ENCODE measurements around the gene MAGEB5. TPM values are rescaled to one million over a fixed set of nuclear protein-coding genes. Genes with fewer than 3 reads are reported as not detected.

The MAGEB5 gene
- total RNA-seq, 2 donors from 2014 or later, result not detected

- H3K36me3 ChIP-seq, result no peaks in the 10 kb centered on the region
- no peaks in the 10 kb centered on the region for H3K4me1 ChIP-seq (replicated peaks)
- intact Hi-C loops (cut with DNase I), result no loop called here
- H3K27ac ChIP-seq, result no peak overlapping the region
- DNase-seq (ENCODE audit: low spot score), result no peak
- 49% methylated on average over 6 of the region's 7 CpGs for WGBS
- H3K27me3 ChIP-seq (replicated peaks; ENCODE audit: insufficient read depth), result no peaks in the 10 kb centered on the region
- no peaks in the 10 kb centered on the region for H3K9me3 ChIP-seq
- H3K4me3 ChIP-seq, result no peak overlapping the region
- no peak for TF ChIP-seq POLR2A (IDR thresholded peaks at IDR 0.05)
- TF ChIP-seq POLR2AphosphoS5 (IDR thresholded peaks at IDR 0.05), result no peak
- TF ChIP-seq CTCF (IDR thresholded peaks at IDR 0.05), result no peak
These were observed 3.4 kb downstream of the MAGEB5 start for GRCh38 chrX:26219351-26219750.

DNA sequence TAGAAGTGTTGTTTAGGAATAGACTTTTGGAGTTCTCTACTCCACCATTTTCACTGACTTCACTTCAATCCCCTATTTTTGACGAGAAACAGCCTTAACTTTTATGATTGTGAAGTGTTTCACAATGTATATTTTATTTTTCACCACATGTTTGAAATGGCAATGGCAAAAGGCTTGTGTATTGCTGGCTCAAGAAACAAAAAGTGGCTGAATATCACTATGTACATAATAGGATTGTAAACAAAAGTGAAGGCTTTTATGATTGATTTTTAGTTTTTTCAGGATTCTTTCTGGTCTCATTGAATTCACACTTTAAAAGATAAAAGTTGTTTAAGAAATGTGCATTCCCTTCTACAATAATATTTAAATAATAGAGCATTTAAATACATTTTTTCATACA lies 18.2 kb downstream of the MAGEB5 start:
- TF ChIP-seq POLR2AphosphoS5 (IDR thresholded peaks at IDR 0.05) (no peak), POLR2A (IDR thresholded peaks at IDR 0.05) (no peak), CTCF (IDR thresholded peaks at IDR 0.05) (no peak)
- intact Hi-C loops (cut with DNase I), result no loop called here
- 33% methylated on average over 1 of the region's 1 CpG for WGBS

GRCh38 chrX:26253526-26253925 lies 37.6 kb downstream of the MAGEB5 start:
- Histone ChIP-seq H3K4me1 (replicated peaks) (no peaks in the 10 kb centered on the region), H3K4me3 (no peak overlapping the region), H3K36me3 (no peaks in the 10 kb centered on the region), H3K9me3 (no peaks in the 10 kb centered on the region), H3K27ac (no peak overlapping the region), H3K27me3 (replicated peaks; ENCODE audit: insufficient read depth) (no peaks in the 10 kb centered on the region)
- intact Hi-C loops (cut with DNase I), result no loop called here
- TF ChIP-seq POLR2AphosphoS5 (IDR thresholded peaks at IDR 0.05) (no peak), POLR2A (IDR thresholded peaks at IDR 0.05) (no peak), CTCF (IDR thresholded peaks at IDR 0.05) (no peak)
- 86% methylated on average over 3 of the region's 3 CpGs for WGBS
- DNase-seq (ENCODE audit: low spot score), result no peak

More for the DNA sequence above, 18.2 kb downstream of the MAGEB5 start:
- Histone ChIP-seq H3K36me3 (no peaks in the 10 kb centered on the region), H3K27ac (no peak overlapping the region), H3K27me3 (replicated peaks; ENCODE audit: insufficient read depth) (no peaks in the 10 kb centered on the region), H3K4me1 (replicated peaks) (no peaks in the 10 kb centered on the region), H3K4me3 (no peak overlapping the region), H3K9me3 (no peaks in the 10 kb centered on the region)
- no peak for DNase-seq (ENCODE audit: low spot score)

GRCh38 chrX:26254436-26254835 lies 38.5 kb downstream of the MAGEB5 start:
- TF ChIP-seq CTCF (IDR thresholded peaks at IDR 0.05), result no peak
- intact Hi-C loops (cut with DNase I), result no loop called here
- Histone ChIP-seq H3K27me3 (replicated peaks; ENCODE audit: insufficient read depth) (no peaks in the 10 kb centered on the region), H3K36me3 (no peaks in the 10 kb centered on the region), H3K27ac (no peak overlapping the region), H3K9me3 (no peaks in the 10 kb centered on the region), H3K4me3 (no peak overlapping the region), H3K4me1 (replicated peaks) (no peaks in the 10 kb centered on the region)
- DNase-seq (ENCODE audit: low spot score), result no peak
- 61% methylated on average over 2 of the region's 9 CpGs for WGBS

GRCh38 chrX:26262121-26262523 lies 46.2 kb downstream of the MAGEB5 start:
- intact Hi-C loops (cut with DNase I), result no loop called here
- DNase-seq (ENCODE audit: low spot score), result no peak
- H3K36me3 ChIP-seq, result no peaks in the 10 kb centered on the region
- H3K4me3 ChIP-seq, result no peak overlapping the region
- 80% methylated on average over 5 of the region's 5 CpGs for WGBS
- H3K4me1 ChIP-seq (replicated peaks), result no peaks in the 10 kb centered on the region
- TF ChIP-seq POLR2AphosphoS5 (IDR thresholded peaks at IDR 0.05) (no peak), CTCF (IDR thresholded peaks at IDR 0.05) (no peak), POLR2A (IDR thresholded peaks at IDR 0.05) (no peak)
- no peak overlapping the region for H3K27ac ChIP-seq
- no peaks in the 10 kb centered on the region for H3K27me3 ChIP-seq (replicated peaks; ENCODE audit: insufficient read depth)
- no peaks in the 10 kb centered on the region for H3K9me3 ChIP-seq

Other genes with a start within 250 kb of the MAGEB5 start
- gene MAGEB18, start 77.8 kb upstream of the MAGEB5 start, total RNA-seq, result not detected
- not detected for gene MAGEB6B, start 55.6 kb upstream of the MAGEB5 start, total RNA-seq
- gene MAGEB6, start 23.7 kb upstream of the MAGEB5 start, total RNA-seq, result 1 to 10 TPM in 1 of 2 donors, not detected in 1; 2.4 TPM